Mucosa of descending colon (tissue), 3 donors: ENCODE measurements around the gene ATP5F1D. TPM values are rescaled to one million over a fixed set of nuclear protein-coding genes. Genes with fewer than 3 reads are reported as not detected.

Experiments
- ATAC-seq: fragments of 200-7000 bp; cut with Tn5 transposase; one replicate; pipeline ENCODE4 v1.9.1; 2020; ENCODE audit warnings: mild to moderate bottlenecking, moderate library complexity
- DNase-seq, 3 donors: peaks; one replicate each; pipeline ENCODE4 v3.0.0-alpha.2; 2020
- H3K36me3 ChIP-seq: fragments of 200-600 bp; one replicate; pipeline ENCODE4 v1.8.0; 2021; ENCODE audit warnings: low read depth, mild to moderate bottlenecking
- H3K4me1 ChIP-seq: fragments of 200-600 bp; one replicate; pipeline ENCODE4 v1.8.0; 2021; ENCODE audit warnings: low read depth, mild to moderate bottlenecking
- H3K4me3 ChIP-seq: fragments of 200-600 bp; one replicate; pipeline ENCODE4 v1.8.0; 2021; ENCODE audit warnings: mild to moderate bottlenecking
- H3K9me3 ChIP-seq: fragments of 200-600 bp; one replicate; pipeline ENCODE4 v1.8.0; 2021; ENCODE audit warnings: mild to moderate bottlenecking
- intact Hi-C, 2 donors: fragments of 100-400 bp; cut with DNase I in 1 of 2; cut with micrococcal nuclease in 1 of 2; formaldehyde crosslinking; loops; one replicate each; pipeline versions ENCODE4 v1.11.0 to v1.11.1; 2022; cut with DNase I, micrococcal nuclease
- total RNA-seq, 3 donors: library from RNA; stranded (reverse); fragmentation: NEBNext Ultra II Directional in 2 of 3; extraction: Animal tissue kit (Norgen Biotek cat#: 25700) in 2 of 3; gene quantifications; one replicate each; pipeline versions ENCODE4 v1.2.1 to v1.2.4, GENCODE V29; 2021 to 2023
- TF ChIP-seq, protein P1 (sequence below): fragments of 200-600 bp; IDR thresholded peaks from one replicate; pipeline ENCODE4 v1.8.0; 2022; ENCODE audit warnings: antibody characterized with exemption, mild to moderate bottlenecking
- donor health status: DM: no; HTN: no; CAD: no; lungs with moderate emphysema.
- donor health status: DM: no; HTN: no; CAD: no.
- donor health status: DM: no; HTN: yes; CAD: no.

The ATP5F1D gene
- total RNA-seq, 3 donors from 2014 or later: 302 to 391 (median 378) TPM

DNA sequence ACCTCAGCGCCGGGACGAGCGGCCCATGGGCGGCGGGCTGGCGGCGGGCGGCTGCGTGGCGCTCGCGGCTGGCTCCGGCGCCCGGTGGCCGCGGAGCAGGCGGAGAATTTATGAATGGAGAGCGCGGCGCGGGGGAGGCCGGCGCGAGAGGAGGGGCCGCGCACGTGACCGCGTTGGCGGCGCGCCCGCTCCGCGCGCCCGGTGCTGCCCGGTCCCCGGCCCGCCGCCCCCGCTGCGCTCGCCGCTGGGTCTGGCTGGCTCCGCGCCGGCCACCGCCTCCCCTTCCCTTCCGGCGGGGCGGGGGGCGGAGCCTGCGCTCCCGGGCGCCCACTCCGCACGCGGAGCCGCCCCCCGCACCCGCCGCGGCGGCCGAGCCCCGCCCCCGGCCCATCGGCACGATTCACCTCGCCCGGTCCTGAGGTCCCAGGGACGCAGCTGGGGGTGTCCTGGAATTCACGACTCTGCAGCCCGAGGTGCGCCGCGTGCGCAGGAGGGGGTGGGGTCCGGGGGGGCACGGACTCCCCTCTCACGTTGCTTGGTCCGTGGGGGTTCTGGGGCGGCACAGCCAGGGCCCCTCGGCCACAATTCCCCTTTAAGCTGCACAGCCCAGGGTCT is 3.7 kb upstream of the ATP5F1D start, which contains the start of gene CBARP:
Gene CBARP (minus strand): TSS at position 252 of the 615 bp plus-strand sequence. CDS start 1,905 bp downstream, outside the sequence.
- DNase-seq: peak in 1 of 3 donors; percentile 50
- ATAC-seq: no peak
- no peak within 1 kb of the TSS for H3K4me3 ChIP-seq
- H3K36me3 ChIP-seq: no peaks in the 10 kb centered on the region
- intact Hi-C loops: no loop called here
- no peaks in the 10 kb centered on the region for H3K9me3 ChIP-seq
- TF ChIP-seq, protein P1, sequence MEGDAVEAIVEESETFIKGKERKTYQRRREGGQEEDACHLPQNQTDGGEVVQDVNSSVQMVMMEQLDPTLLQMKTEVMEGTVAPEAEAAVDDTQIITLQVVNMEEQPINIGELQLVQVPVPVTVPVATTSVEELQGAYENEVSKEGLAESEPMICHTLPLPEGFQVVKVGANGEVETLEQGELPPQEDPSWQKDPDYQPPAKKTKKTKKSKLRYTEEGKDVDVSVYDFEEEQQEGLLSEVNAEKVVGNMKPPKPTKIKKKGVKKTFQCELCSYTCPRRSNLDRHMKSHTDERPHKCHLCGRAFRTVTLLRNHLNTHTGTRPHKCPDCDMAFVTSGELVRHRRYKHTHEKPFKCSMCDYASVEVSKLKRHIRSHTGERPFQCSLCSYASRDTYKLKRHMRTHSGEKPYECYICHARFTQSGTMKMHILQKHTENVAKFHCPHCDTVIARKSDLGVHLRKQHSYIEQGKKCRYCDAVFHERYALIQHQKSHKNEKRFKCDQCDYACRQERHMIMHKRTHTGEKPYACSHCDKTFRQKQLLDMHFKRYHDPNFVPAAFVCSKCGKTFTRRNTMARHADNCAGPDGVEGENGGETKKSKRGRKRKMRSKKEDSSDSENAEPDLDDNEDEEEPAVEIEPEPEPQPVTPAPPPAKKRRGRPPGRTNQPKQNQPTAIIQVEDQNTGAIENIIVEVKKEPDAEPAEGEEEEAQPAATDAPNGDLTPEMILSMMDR: no peak
- peaks cover 36% of the 10 kb centered on the region for H3K4me1 ChIP-seq

DNA sequence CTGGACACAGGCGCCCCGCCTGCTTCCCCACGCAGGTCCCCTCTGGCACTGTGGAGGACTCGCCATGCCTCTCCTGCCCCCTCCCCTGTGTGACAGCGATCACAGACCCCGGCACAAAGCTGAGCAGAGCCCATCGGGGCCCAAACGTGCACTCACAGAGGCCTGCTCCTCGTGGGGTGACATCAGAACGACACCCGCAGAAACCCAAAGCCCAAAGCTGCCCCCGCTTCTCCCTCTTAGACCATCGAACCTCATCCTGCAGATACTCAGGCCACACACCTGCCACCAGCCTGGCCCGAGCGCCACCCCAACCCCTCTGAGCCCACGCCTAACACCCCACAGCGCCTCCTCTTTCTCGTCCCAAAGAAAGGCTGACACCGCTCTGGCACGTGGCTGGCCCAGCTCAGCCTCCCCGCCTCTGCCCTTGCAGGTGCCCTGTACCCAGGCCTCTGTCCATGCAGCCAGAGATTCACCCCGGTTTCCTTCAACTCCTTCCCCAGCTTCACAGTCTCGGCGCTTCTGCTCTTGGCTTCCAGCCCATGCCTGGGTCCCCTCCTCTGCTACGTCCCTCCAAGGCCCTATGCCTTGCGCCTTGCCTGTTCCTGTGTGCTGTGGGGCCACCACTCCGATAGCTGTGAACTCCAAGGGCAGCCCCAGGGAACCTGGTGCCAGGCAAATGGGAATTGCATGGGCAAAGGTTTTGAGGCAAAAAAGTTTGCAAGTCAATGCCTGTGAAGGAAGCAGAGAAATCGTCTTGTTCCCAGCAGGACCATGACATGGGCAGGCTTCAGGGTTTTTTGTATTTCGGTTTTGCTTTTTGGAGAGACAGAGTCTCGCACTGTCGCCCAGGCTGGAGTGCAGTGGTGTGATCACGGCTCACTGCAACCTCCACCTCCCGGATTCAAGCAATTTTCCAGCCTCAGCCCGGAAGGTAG is 2.9 kb upstream of the ATP5F1D start:
- intact Hi-C loops: no loop called here
- Histone ChIP-seq H3K9me3 (no peaks in the 10 kb centered on the region), H3K36me3 (no peaks in the 10 kb centered on the region), H3K4me3 (no peak overlapping the region), H3K4me1 (peaks cover 36% of the 10 kb centered on the region)
- DNase-seq: no peak
- no peak for ATAC-seq
- TF ChIP-seq, protein P1: no peak

DNA sequence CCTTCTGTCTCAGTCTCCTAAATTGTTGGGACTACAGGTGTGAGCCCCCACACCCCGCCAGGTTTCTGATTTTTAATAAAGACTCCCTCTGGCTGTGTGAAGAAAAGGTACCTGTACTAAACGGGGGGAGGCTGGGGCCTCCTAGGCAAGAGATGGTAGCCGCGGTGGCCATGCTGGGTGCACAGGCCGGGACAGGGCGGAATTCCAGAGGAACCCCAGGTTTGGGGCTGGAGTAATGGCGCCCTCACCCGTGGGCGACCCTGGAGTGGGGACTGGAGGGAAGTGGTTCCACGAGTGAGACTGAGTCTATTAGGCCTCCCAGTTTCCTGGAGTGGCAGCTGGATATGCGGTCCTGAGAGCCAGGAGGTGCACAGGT is 2.1 kb upstream of the ATP5F1D start:
- intact Hi-C loops: no loop called here
- DNase-seq: no peak
- no peaks in the 10 kb centered on the region for H3K36me3 ChIP-seq
- H3K4me1 ChIP-seq: peaks cover 39% of the 10 kb centered on the region
- H3K4me3 ChIP-seq: no peak overlapping the region
- ATAC-seq: no peak
- no peaks in the 10 kb centered on the region for H3K9me3 ChIP-seq
- TF ChIP-seq, protein P1: no peak

DNA sequence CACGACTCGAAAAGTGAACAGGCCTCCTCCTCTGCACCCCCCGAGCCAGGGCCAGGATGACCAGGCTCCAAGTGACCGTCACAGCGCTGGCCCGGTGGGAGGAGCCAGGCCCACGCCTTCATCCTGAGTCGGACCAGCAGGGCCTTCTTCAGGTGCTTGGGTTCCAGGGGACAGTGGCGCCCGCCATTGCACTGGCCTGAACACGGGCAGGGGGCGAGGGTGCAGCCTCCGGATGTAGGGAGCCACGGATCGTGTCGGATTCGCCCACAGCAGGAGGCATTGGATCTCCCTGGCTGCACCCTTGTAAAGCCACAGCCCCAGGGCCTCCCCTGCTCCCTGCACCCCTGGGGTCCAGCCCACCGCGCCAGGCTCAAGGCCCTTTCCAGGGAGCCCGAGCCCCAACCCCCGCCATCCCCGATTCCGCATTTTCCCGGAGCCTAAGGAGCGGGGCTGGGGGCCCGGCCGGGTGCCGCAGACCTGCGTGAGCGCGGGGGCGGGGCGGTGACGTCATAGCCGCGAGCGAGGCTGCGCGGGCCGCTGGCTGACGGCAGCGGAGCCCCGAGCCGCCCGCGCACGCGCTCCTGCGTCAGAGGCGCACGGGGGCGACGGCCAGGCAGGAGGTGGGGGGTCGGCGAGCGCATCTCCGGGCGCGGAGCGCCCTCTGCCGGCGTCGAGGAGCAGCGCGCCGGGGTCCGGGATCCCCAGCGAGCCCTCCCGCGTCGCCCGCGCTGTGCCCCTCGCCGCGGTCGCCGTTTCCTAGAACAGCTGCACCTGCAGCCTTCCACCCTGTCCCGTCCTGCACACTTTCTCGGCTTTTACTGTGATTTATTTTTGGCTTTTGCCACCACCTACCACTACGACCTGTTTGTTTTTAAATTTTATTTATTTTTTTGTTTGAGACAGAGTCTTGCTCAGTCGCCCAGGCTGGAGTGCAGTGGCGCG is 1.5 kb upstream of the ATP5F1D start:
- Histone ChIP-seq H3K36me3 (no peaks in the 10 kb centered on the region), H3K9me3 (no peaks in the 10 kb centered on the region), H3K4me3 (no peak overlapping the region), H3K4me1 (peaks cover 46% of the 10 kb centered on the region)
- TF ChIP-seq, protein P1: peak; percentile 82
- intact Hi-C loops: no loop called here
- DNase-seq (peak; percentile 81 to 90 (median 89)), ATAC-seq (peak; percentile 48)

DNA sequence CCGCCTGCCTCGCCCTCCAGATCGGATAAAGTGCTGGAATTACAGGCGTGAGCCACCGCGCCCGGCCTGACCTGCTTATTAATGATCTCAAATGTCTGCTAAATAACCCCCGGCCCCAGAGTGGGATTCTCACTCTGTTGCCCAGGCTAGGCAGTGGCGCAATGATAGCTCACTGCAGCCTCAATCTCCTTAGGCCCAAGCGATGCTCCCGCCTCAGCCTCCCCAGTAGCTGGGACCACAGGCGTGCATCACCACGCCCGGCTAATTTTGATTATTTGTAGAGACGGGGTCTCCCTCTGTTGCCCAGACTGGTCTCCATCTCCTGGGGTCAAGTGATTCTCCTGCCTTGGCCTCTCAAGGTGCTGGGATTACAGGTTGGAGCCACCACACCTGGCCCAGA is 626 bp upstream of the ATP5F1D start:
- Histone ChIP-seq H3K36me3 (no peaks in the 10 kb centered on the region), H3K9me3 (no peaks in the 10 kb centered on the region), H3K4me3 (no peak overlapping the region), H3K4me1 (peaks cover 55% of the 10 kb centered on the region)
- DNase-seq (peak in 1 of 3 donors; percentile 53), ATAC-seq (no peak)
- intact Hi-C loops: no loop called here
- TF ChIP-seq, protein P1: no peak
